BLaER1 treated with 17β-estradiol and CSF1 and Interleukin-3, amounts not matched to agents 10 nM and 100 nM (cell line): ENCODE results near the gene RGN.
"Not testable (repeated sequence)": the region's sequence is repeated elsewhere in the genome, so short reads cannot be mapped to it uniquely, and the experiment has no call there.

Source experiments
- H3K27ac ChIP-seq, 11 experiments: shearing (Covaris generic); formaldehyde crosslinking; 2 replicates each; pipeline ENCODE4 v1.8.1; 2022
- H3K27me3 ChIP-seq, 11 experiments: shearing (Covaris generic); formaldehyde crosslinking; 2 replicates each; pipeline ENCODE4 v1.8.1; 2022
- H3K36me3 ChIP-seq, 11 experiments: shearing (Covaris generic); formaldehyde crosslinking; 2 replicates each; pipeline ENCODE4 v1.8.1; 2022
- H3K4me1 ChIP-seq, 10 experiments: shearing (Covaris generic); formaldehyde crosslinking; 2 replicates each; pipeline ENCODE4 v1.8.1; 2022
- H3K4me2 ChIP-seq, 11 experiments: shearing (Covaris generic); formaldehyde crosslinking; 2 replicates each; pipeline ENCODE4 v1.8.1; 2022
- H3K4me3 ChIP-seq, 10 experiments: shearing (Covaris generic); formaldehyde crosslinking; 2 replicates each; pipeline ENCODE4 v1.8.1; 2022
- H3K9ac ChIP-seq, 11 experiments: shearing (Covaris generic); formaldehyde crosslinking; 2 replicates each; pipeline ENCODE4 v1.8.1; 2022
- H3K9me3 ChIP-seq, 11 experiments: shearing (Covaris generic); formaldehyde crosslinking; replicated peaks in 1 of 11; 2 replicates each; pipeline ENCODE4 v1.8.1; 2022
- H4K20me1 ChIP-seq, 11 experiments: shearing (Covaris generic); formaldehyde crosslinking; 2 replicates each; pipeline ENCODE4 v1.8.1; 2022
- Cebpa-rat ChIP-seq, 11 experiments: shearing (Covaris generic); IDR thresholded peaks; 2 replicates each; pipeline ENCODE4 v1.8.1; 2022

Gene RGN

DNA sequence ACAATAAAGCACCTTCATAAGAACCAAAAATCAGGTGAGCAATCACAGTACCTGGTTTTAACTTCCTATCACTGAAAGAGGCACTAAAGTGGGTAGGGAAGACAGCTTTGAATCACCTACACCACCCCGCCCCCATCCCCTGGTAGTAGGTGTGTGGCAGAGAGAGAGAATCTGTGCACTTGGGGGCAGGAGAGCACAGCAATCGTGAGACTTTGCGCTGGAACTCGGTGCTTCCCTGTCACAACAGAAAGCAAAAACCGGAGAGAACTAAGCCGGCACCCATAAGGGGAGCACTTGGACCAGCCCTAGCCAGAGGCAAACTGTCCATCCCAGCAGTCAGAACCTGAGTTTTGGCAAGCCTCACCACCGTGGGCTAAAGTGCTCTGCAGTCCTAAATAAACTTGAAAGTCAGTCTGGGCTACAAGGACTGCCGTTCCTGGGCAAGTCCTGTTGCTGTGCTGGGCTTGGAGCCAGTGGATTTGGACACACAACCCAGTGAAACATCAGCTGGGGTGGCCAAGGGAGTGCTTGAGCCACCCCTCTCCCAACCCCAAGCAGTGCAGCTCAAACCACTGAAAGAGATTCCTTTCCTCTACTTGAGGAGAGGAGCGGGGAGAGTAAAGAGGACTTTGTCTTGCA is 34.2 kb downstream of the RGN start:
- Histone ChIP-seq H3K4me3 (no peak overlapping the region), H3K4me2 (no peak overlapping the region), H3K27me3 (no peaks in the 10 kb centered on the region; a peak in 1 of 22 replicates), H3K4me1 (no peaks in the 10 kb centered on the region), H3K9me3 (peaks cover 0 to 24% (median 0%) of the 10 kb centered on the region in 11 experiments; a peak in 10 of 22 replicates), H4K20me1 (no peaks in the 10 kb centered on the region), H3K9ac (no peak overlapping the region), H3K27ac (no peak overlapping the region), H3K36me3 (no peaks in the 10 kb centered on the region)
- no peak for TF ChIP-seq Cebpa-rat (IDR thresholded peaks at IDR 0.05)

DNA sequence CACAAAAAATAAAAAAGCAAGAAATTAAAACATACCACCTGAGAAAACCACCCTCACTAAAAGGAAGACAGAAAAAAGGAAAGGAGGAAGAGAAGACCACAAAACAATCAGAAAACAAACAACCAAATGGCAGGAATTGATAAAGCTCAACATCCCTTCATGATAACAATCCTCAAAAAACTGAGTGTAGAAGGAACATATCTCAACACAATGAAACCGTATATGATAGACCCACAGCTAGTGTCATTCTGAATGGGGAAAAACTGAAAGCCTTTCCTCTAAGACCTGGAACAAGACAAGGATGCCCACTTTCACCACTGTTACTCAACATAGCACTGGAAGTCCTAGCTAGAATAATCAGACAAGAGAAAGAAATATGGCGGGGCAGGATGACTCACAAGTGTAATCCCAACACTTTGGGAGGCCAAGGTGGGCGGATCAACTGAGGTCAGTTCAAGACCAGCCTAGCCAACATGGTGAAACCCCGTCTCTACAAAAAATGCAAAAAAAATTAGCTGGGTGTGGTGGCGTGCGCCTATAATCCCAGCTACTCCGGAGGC is 38.4 kb downstream of the RGN start:
- not testable (repeated sequence) for H3K4me1 ChIP-seq, H3K27me3 ChIP-seq, H3K27ac ChIP-seq, H4K20me1 ChIP-seq, H3K4me2 ChIP-seq, H3K36me3 ChIP-seq, H3K9ac ChIP-seq, H3K4me3 ChIP-seq
- peaks cover 0 to 13% (median 0%) of the 10 kb centered on the region in 11 experiments; a peak in 6 of 22 replicates for H3K9me3 ChIP-seq

DNA sequence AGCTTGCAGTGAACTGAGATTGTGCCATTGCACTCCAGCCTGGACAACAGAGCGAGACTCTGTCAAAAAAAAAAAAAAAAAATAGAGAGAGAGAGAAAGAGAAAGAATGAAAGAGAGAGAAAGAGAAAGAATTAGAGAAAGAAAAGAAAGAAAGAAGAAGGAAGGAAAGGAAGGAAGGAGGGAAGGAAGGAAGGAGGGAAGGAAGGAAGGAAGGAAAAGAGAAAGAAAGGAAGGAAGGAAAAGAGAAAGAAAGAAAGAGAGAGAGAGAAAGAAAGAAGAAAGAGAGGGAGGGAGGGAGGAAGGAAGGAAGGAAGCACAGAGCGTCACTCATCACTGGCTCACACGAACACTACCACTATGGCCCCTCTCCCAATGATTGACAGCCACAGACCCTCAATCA is 46.2 kb downstream of the RGN start:
- not testable (repeated sequence) for H3K4me3 ChIP-seq, H3K36me3 ChIP-seq, H3K27ac ChIP-seq, H3K9me3 ChIP-seq, H4K20me1 ChIP-seq, H3K4me1 ChIP-seq, H3K9ac ChIP-seq
- H3K27me3 ChIP-seq: peaks cover 0 to 10% (median 0%) of the 10 kb centered on the region in 11 experiments; a peak in 2 of 22 replicates
- H3K4me2 ChIP-seq: peak overlapping the region in 7 of 11 experiments; percentile 4 to 36 (median 28); a peak in 7 of 22 replicates

DNA sequence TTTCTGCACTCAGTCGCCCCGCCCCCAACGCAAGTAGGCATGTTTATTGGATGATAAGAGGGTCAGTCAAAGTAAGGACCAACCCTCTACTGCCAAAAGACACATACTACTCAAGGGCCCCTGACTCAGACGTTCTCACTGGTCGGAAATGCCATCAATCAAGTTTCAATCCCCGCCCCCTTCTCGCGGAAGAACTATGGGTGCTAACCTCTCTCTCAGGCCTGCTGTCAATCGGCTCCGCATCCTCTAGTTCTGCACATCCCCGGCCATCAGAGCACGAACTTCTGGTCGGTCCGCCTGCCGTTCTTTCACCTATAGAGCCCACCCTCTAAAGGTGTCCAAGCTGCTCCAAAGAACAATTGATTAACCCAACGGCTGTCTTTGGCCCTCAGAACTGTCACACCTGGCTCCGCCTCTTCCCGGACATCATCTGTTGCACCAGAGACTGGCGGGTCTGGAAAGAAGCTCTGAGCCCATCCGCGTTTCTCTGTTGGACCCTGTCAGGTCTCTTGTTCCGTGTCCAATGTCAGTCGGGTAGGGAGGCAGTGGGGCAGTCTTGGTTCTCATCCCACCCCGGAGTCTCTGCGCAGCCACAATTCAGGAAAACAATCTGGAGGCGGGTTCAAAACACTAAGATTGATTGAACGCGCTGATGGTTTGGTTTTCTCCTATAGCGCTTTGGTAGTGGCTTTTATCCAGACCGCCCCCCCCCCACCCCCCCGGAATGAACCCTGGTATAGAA is 51.1 kb downstream of the RGN start:
- peak overlapping the region; percentile 32 to 83 (median 69); a peak in 20 of 22 replicates for H3K27ac ChIP-seq
- peak overlapping the region in 7 of 11 experiments; percentile 3 to 58 (median 38); a peak in 9 of 22 replicates for H3K4me2 ChIP-seq

DNA sequence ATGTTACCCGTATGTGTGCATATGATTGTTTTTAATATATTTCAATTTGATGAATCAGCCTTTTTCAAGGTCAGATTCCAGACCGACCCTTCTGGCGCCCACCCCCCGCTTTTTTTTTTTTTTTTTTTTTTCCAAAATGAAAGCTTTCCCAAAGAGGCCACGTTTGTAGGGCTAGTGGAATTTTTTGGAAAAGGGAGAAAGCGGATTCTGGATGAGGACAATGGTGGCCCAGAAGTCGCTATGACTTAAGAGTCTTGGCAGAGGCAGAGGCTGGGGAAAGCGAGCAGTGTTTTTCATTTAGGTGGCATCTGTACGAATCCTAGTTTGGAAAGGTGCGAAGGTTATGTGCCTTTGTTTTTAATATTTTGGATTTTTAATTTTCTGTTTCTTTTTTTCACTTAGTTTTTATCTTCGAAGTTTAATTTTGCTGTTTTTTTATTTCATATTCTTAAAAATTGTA is 51.7 kb downstream of the RGN start:
- Histone ChIP-seq H3K9ac (peak overlapping the region; percentile 61 to 81 (median 75); a peak in 17 of 22 replicates), H3K4me3 (peak overlapping the region; percentile 56 to 73 (median 63)), H3K27ac (peak overlapping the region in 5 of 11 experiments; percentile 54 to 83 (median 71); a peak in 10 of 22 replicates)

More for the DNA sequence above, 51.1 kb downstream of the RGN start:
- no peak for TF ChIP-seq Cebpa-rat (IDR thresholded peaks at IDR 0.05)
- peak overlapping the region; percentile 56 to 73 (median 63) for H3K4me3 ChIP-seq
- peak overlapping the region; percentile 66 to 81 (median 75) for H3K9ac ChIP-seq
- peaks cover 0 to 3% (median 0%) of the 10 kb centered on the region in 11 experiments; a peak in 1 of 22 replicates for H4K20me1 ChIP-seq
- peaks cover 0 to 10% (median 0%) of the 10 kb centered on the region in 11 experiments; a peak in 2 of 22 replicates for H3K27me3 ChIP-seq
- no peaks in the 10 kb centered on the region for H3K9me3 ChIP-seq
- no peaks in the 10 kb centered on the region for H3K36me3 ChIP-seq
- peaks cover 0 to 11% (median 5%) of the 10 kb centered on the region in 10 experiments; a peak in 10 of 20 replicates for H3K4me1 ChIP-seq

DNA sequence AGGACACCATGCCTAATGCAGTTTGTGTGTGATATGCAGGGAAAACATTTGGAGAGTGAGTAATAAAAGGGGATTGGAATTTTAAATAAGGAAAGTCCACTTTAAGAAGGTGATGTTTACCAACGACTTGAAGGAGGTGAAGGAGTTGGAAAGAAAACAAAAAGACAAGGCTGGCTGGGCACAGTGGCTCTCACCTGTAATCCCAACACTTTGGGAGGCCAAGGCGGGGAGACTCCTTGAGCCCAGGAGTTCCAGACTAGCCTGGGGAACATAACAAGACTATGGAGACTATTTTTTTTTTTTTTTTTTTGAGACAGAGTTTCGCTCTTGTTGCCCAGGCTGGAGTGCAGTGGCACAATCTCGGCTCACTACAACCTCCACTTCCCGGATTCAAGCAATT is 55.2 kb downstream of the RGN start:
- Histone ChIP-seq H3K9me3 (no peaks in the 10 kb centered on the region), H3K27me3 (peaks cover 0 to 5% (median 0%) of the 10 kb centered on the region in 11 experiments; a peak in 4 of 22 replicates), H3K9ac (no peak overlapping the region), H3K4me3 (no peak overlapping the region), H3K27ac (no peak overlapping the region), H3K36me3 (peaks cover 0 to 5% (median 0%) of the 10 kb centered on the region in 11 experiments; a peak in 1 of 22 replicates), H3K4me2 (no peak overlapping the region), H3K4me1 (peaks cover 0 to 6% (median 4%) of the 10 kb centered on the region in 10 experiments; a peak in 3 of 20 replicates), H4K20me1 (peaks cover 0 to 4% (median 0%) of the 10 kb centered on the region in 11 experiments; a peak in 2 of 22 replicates)
- TF ChIP-seq Cebpa-rat (IDR thresholded peaks at IDR 0.05): no peak

More for the DNA sequence above, 51.7 kb downstream of the RGN start:
- peaks cover 0 to 7% (median 0%) of the 10 kb centered on the region in 11 experiments; a peak in 2 of 22 replicates for H3K27me3 ChIP-seq
- no peak for TF ChIP-seq Cebpa-rat (IDR thresholded peaks at IDR 0.05)
- H3K4me1 ChIP-seq: peaks cover 0 to 6% (median 4%) of the 10 kb centered on the region in 10 experiments; a peak in 7 of 20 replicates
- H4K20me1 ChIP-seq: peaks cover 0 to 4% (median 0%) of the 10 kb centered on the region in 11 experiments; a peak in 1 of 22 replicates
- peak overlapping the region; percentile 42 to 76 (median 54); a peak in 21 of 22 replicates for H3K4me2 ChIP-seq
- no peaks in the 10 kb centered on the region for H3K36me3 ChIP-seq
- no peaks in the 10 kb centered on the region for H3K9me3 ChIP-seq

DNA sequence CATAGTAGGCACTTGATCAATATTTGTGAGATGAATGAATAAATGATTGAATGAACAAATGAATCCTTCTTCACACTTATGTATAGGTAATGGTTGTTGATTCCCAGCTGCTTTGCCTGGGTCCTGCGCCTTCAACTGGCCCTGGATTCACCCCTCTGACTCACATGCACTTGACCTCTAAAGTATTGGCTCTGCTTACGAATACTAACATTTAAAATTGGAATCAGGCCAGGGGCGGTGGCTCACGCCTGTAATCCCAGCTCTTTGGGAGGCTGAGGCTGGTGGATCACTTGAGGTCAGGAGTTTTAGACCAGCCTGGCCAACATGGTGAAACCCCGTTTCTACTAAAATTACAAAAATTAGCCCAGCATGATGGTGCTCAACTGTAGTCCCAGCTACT is 57.4 kb downstream of the RGN start:
- peaks cover 0 to 13% (median 9%) of the 10 kb centered on the region in 11 experiments; a peak in 12 of 22 replicates for H3K36me3 ChIP-seq
- H3K9me3 ChIP-seq, H3K4me1 ChIP-seq, H4K20me1 ChIP-seq, H3K27ac ChIP-seq, H3K4me3 ChIP-seq, H3K9ac ChIP-seq, H3K4me2 ChIP-seq: not testable (repeated sequence)
- H3K27me3 ChIP-seq: peaks cover 0 to 16% (median 2%) of the 10 kb centered on the region in 11 experiments; a peak in 10 of 22 replicates

DNA sequence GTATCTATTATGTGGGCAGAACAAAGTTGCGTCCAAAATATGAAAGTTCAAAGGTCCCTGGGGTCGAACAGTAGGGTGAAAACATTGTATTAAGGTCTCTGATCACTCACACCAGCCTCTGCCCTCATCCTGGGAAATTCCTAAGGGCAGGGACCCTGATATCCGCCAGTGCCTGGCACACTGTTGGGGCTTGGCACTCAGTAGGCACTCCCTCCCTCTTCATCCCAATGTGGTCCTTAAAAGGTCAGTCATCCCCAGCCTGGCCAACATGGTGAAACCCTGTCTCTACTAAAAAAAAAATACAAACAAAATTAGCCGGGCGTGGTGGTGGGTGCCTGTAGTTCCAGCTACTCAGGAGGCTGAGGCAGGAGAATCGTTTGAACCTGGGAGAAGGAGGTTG is 59.9 kb downstream of the RGN start:
- no peak for TF ChIP-seq Cebpa-rat (IDR thresholded peaks at IDR 0.05)
- peaks cover 0 to 26% (median 10%) of the 10 kb centered on the region in 11 experiments; a peak in 14 of 22 replicates for H4K20me1 ChIP-seq
- H3K4me3 ChIP-seq: no peak overlapping the region
- no peaks in the 10 kb centered on the region for H3K9me3 ChIP-seq
- no peak overlapping the region for H3K27ac ChIP-seq
- no peak overlapping the region for H3K4me2 ChIP-seq
- peaks cover 0 to 30% (median 7%) of the 10 kb centered on the region in 11 experiments; a peak in 12 of 22 replicates for H3K27me3 ChIP-seq
- H3K36me3 ChIP-seq: peaks cover 9 to 37% (median 26%) of the 10 kb centered on the region in 11 experiments; a peak in 21 of 22 replicates
- H3K9ac ChIP-seq: no peak overlapping the region
- H3K4me1 ChIP-seq: peaks cover 0 to 8% (median 2%) of the 10 kb centered on the region in 10 experiments; a peak in 9 of 20 replicates
